DOHH2 (cell line): Measurements from ENCODE around the gene JAK3.
A peak's percentile ranks its signal among the peaks of the same experiment; 100 is the strongest.

Experiments
- EZH2phosphoT487 ChIP-seq: fragments of 200-600 bp; sonication (generic); IDR thresholded peaks from 2 replicates; pipeline ENCODE4 v1.6.1; 2017; ENCODE audit warnings: borderline replicate concordance, mild to moderate bottlenecking, antibody characterized with exemption, low read length, moderate library complexity, mixed read lengths
- TF ChIP-seq, protein P1 (sequence below): fragments of 200-600 bp; sonication (generic); IDR thresholded peaks from one replicate; pipeline ENCODE4 v1.5.1; 2014; ENCODE audit warnings: antibody characterized with exemption, mild to moderate bottlenecking, low read depth, low read length; ENCODE audit not compliant: poor library complexity, severe bottlenecking

DNA sequence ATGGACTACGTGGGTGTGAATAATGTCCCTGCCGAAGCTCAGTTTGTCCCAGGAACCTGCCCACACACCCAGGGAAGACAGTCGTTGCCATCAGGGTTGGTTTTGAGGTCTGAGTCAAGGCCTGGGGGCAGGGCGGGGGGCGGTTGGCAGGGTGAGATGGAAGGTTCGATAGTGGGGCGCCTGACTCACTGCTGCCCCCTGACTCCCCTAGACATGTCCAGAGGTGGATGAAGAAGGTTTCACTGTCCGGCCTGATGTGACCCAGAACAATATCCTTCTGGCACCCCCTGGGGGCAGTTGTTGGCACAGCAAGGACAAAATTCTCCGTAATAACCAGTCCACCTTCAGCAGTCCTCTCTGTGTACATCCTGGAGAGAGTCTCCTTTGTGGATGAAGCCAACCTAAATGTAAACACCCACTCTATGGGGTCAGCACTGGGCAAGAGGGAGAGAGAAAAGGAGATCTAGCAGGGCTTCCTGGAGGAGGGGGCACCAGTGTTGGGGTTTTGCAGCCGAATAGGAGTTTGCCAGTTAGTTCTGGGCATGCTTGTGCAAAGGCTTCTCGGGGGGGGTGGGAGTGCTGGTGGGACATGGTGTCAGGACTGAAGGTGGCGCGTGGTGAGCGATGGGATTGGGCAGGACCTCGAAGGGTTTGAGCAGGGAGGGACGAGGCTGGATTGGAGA is 72.4 kb downstream of the JAK3 start:
- TF ChIP-seq, protein P1, sequence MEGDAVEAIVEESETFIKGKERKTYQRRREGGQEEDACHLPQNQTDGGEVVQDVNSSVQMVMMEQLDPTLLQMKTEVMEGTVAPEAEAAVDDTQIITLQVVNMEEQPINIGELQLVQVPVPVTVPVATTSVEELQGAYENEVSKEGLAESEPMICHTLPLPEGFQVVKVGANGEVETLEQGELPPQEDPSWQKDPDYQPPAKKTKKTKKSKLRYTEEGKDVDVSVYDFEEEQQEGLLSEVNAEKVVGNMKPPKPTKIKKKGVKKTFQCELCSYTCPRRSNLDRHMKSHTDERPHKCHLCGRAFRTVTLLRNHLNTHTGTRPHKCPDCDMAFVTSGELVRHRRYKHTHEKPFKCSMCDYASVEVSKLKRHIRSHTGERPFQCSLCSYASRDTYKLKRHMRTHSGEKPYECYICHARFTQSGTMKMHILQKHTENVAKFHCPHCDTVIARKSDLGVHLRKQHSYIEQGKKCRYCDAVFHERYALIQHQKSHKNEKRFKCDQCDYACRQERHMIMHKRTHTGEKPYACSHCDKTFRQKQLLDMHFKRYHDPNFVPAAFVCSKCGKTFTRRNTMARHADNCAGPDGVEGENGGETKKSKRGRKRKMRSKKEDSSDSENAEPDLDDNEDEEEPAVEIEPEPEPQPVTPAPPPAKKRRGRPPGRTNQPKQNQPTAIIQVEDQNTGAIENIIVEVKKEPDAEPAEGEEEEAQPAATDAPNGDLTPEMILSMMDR, result peak; percentile 91
- TF ChIP-seq EZH2phosphoT487, result no peak
